Measurements from ENCODE around the gene FOXO6. TPM values are rescaled to one million over a fixed set of nuclear protein-coding genes. Genes with fewer than 3 reads are reported as not detected.

The FOXO6 gene
- total RNA-seq, 1 experiment from 2014 or later: 0.05 TPM

DNA sequence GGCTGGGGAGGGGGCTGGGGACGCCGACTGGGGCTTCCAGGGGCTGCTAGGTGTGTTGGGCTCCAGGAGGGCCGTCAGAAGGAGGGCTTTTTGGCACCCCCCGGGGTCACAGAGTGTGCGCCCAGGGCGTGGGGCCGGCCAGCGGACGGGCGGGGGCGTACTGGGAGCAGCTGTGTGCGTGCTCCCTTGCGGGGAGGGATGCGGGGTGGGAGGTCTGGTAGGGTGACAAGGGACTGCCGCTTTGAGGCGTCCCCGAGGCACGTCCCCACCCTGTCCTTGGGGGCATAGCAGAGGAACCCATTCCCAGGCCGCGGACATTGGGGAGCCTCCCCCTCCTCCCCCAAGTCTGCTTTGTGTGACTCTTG is 1.1 kb downstream of the FOXO6 start:
- Histone ChIP-seq H3K27ac (no peak overlapping the region), H3K27me3 (replicated peaks) (peaks cover 34% of the 10 kb centered on the region), H3K36me3 (0 out of 2 replicates have a peak, but pooled peaks cover 2% of the 10 kb centered on the region), H3K4me3 (no peak overlapping the region), H3K9me3 (replicated peaks) (peaks cover 6% of the 10 kb centered on the region; the same call in 1 of the 2 replicates), H3K4me1 (replicated peaks) (peaks cover 31% of the 10 kb centered on the region)
- DNase-seq (ENCODE audit: low read depth in 1 of 2, low spot score in 2 of 2): no peak

DNA sequence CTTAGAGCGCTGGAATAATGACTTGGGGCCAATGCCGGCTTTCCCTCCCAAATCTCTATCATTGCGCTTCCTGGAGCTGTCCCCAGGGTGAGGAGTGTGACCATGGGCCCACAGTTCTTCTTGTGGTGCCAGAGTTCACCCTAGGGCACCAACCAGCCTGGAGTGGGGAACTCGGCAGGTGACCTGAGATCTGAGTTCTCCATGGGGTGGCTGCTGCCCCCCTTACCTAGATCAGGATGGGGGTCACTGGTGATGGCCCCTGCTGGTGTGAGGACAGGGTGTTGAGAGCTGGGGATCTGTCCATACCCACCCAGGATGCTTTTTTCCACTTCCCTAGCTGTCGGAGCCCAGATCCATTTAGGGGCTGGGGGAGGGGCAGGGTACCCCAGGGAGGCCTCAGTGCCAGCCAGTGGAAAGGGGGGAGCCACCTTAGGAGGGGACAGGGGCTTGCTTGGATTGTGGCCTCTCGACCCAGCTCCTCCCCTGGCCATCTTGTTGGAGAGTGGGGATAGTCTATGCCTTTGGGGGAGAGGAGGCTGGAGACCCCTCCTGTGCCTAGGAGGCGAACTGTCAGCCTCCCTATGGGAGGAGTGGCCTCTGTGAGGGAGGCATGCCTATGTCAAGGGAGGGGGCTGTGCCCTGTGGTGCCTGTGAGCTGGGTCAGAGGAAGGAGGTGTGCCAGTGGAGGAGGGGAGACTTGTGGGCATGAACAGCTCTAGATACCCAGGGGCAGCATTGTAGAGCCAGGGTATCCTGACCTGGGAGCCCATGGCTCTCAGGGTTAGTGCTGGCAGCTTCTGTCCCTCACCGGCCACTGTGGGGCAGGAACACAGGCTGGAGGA is 1.7 kb downstream of the FOXO6 start:
- peaks cover 34% of the 10 kb centered on the region for H3K27me3 ChIP-seq (replicated peaks)
- H3K9me3 ChIP-seq (replicated peaks): peaks cover 6% of the 10 kb centered on the region; the same call in 1 of the 2 replicates
- peaks cover 31% of the 10 kb centered on the region for H3K4me1 ChIP-seq (replicated peaks)
- 0 out of 2 replicates have a peak, but pooled peaks cover 2% of the 10 kb centered on the region for H3K36me3 ChIP-seq
- no peak overlapping the region for H3K27ac ChIP-seq
- no peak overlapping the region for H3K4me3 ChIP-seq
- DNase-seq (ENCODE audit: low read depth in 1 of 2, low spot score in 2 of 2): no peak

DNA sequence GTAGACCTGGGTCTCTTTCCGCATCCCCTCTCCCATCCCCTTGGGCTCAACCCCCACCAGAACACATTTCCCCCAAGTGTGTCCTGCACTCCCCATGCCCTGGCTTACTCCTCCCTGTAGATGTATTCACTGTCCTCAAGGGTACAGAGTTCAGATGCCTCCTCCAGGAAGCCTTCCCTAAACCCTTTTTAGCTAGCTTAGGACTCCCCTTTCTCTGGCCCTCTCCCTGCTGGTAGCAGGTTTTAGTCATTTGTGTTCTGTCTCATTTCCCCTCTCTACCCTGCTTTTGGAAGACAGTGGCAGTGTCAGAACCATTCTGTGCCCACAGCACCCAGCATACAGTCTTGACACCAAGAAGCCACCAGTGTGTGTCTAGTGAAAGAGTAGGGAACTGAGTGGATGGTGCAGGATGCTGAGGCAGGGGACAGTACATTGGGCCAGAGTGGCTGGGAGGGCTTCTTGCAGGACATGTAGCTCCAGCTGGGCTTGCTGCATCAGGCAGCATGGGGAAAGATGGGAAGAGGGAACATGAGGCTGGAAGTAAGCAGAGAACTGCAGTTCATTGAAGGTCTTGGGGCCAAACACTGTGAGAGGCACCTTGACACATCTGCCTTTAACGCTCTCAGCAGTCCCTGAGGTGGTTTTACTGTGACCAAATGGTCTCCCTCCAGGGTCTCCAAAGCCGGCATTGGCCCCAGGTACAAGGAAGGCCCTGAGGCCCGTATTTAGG is 2.5 kb downstream of the FOXO6 start:
- Histone ChIP-seq H3K27me3 (replicated peaks) (peaks cover 34% of the 10 kb centered on the region), H3K27ac (no peak overlapping the region), H3K4me3 (no peak overlapping the region), H3K9me3 (replicated peaks) (peaks cover 6% of the 10 kb centered on the region; the same call in 1 of the 2 replicates), H3K4me1 (replicated peaks) (peaks cover 31% of the 10 kb centered on the region), H3K36me3 (0 out of 2 replicates have a peak, but pooled peaks cover 2% of the 10 kb centered on the region)
- DNase-seq (ENCODE audit: low read depth in 1 of 2, low spot score in 2 of 2): no peak

DNA sequence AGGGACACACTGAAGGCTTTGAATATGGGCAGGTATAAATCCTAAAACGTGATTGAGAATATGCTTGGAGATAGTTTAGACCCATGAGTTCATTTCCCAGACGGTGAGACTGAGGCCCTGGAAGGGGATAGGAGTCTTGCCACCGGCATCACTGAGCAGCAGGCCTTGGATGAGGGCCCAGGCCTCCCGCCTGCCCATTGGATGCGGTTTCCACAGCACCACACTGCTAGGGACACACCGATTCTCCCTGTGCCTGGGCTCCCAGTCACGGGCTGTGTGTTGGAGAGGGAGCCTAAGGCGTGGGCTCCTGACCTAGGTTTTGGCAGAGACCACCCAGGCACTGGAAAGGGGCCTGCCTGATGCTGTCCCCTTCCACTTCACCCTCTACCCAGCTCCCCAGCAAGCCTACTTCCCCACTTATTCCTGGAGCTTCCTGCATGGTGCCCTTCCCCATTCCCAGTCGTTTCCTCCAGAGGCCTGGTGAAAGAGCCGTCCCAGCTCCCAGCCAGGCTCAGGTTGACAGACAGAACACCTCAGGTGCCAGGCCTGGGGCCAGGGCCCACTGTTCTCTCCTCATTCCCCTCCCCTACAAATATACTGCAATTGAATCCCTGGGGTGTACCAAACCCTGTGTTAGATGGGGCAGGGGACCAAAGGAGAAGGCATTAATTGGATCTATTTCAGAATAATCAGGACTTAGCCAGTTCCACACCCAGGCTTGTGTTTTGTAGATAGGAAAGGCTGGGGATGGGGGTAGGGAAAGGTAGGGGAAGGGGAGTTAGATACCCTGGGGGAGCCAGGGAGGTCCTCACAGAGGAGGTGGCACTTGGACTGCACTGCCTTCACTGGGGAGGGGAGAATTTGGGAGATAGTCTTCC is 3.4 kb downstream of the FOXO6 start:
- H3K27ac ChIP-seq: no peak overlapping the region
- H3K4me1 ChIP-seq (replicated peaks): peaks cover 25% of the 10 kb centered on the region
- H3K9me3 ChIP-seq (replicated peaks): peaks cover 6% of the 10 kb centered on the region; the same call in 1 of the 2 replicates
- H3K36me3 ChIP-seq: 0 out of 2 replicates have a peak, but pooled peaks cover 2% of the 10 kb centered on the region
- H3K27me3 ChIP-seq (replicated peaks): peaks cover 34% of the 10 kb centered on the region
- H3K4me3 ChIP-seq: no peak overlapping the region
- DNase-seq (ENCODE audit: low read depth in 1 of 2, low spot score in 2 of 2): no peak

DNA sequence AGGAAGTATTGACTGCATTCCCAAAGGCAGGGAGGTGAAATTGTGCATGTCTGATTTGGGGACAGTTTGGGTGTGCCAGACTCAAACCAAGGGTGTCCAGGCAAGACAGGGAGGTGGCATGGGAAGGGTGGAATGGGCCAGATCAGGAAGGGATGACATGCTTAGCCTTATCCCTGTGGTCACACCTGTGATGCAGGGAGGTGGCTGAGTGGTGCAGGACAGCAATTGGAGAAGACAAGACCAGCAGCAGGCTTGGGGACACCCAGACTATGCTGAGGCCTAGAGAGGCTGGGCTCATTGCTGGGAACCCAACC is 4.0 kb downstream of the FOXO6 start:
- Histone ChIP-seq H3K27me3 (replicated peaks) (peaks cover 34% of the 10 kb centered on the region), H3K27ac (no peak overlapping the region), H3K4me3 (no peak overlapping the region), H3K9me3 (replicated peaks) (peaks cover 6% of the 10 kb centered on the region; the same call in 1 of the 2 replicates), H3K4me1 (replicated peaks) (peaks cover 21% of the 10 kb centered on the region), H3K36me3 (0 out of 2 replicates have a peak, but pooled peaks cover 2% of the 10 kb centered on the region)
- no peak for DNase-seq (ENCODE audit: low read depth in 1 of 2, low spot score in 2 of 2)

DNA sequence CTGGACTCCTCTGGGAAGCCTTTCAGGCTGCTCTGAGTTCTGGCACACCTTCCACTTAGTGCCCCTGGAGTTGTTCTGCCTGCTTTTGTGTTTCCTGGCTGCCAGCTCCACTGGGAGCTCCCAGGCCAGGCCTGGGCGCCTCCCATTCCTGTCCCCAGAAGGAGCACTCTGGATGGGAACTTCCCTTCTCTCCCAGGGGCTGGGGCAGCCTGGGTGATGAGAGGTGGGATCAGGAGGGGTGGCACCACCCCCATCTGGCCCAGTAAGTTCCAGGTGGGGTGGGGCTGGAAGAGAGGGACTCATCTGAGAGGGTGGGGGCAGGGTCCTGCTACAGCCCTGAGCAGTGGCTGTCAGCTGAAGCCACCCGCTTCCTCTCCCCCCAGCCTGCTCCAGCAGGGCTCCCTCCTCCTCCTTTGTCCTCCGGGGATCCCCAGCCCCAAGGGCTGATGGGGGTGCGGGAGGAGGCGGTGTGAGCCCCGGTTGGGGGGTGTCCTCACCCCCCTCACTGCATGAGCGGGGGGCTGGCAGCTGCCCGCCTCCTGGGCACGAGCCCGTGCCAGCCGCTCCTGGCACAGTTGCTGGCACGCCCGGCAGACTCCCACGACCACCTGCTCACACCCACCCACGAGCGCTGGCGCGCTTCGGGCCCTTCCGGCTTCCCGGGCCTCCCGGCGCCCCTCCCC is 4.7 kb downstream of the FOXO6 start:
- Histone ChIP-seq H3K36me3 (0 out of 2 replicates have a peak, but pooled peaks cover 2% of the 10 kb centered on the region), H3K4me1 (replicated peaks) (peaks cover 17% of the 10 kb centered on the region), H3K9me3 (replicated peaks) (peaks cover 6% of the 10 kb centered on the region; the same call in 1 of the 2 replicates), H3K4me3 (no peak overlapping the region), H3K27ac (no peak overlapping the region), H3K27me3 (replicated peaks) (peaks cover 34% of the 10 kb centered on the region)
- no peak for DNase-seq (ENCODE audit: low read depth in 1 of 2, low spot score in 2 of 2)

DNA sequence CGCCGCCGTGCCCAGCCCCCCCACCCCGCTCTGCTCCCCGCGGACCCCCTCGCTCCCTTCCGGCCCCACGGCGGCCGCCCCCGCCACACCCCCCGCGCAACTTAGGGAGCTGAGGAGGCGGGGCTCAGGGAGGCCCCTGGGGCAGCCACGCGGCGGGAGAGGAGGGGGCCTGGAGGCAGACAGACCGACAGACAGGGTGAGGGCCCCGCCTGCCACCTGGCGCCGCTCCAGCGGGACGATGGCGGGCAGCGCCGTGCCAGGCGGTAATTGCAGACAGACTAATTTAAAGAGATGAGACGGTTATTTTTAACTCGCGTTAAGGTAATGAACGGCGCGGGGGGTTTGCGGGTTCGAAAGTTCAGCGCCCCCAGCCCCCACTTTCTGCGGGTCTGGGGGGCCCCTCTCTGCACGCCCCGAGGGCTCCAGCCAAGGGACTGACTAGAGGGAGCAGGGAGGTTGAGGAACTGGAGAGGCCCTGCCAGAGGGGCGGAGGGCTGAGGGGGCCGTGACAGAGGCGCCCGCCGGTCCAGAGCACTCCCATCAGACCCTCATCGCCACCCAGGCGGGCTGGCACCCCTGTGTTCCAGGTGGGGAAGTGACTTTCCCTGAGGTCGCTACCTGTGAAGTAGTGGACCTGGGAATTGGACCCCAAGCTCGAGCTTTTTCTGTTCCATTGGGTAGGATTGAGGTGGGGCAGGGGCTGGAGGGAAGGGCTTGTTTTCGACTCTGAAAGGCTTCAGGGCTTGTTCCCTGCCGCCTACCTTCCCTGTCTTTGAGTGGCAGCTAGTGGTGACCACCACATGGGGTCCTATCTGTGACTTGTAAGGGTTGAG is 5.4 kb downstream of the FOXO6 start:
- peaks cover 31% of the 10 kb centered on the region for H3K27me3 ChIP-seq (replicated peaks)
- no peak overlapping the region for H3K27ac ChIP-seq
- no peaks in the 10 kb centered on the region for H3K36me3 ChIP-seq
- H3K4me1 ChIP-seq (replicated peaks): peaks cover 13% of the 10 kb centered on the region
- peak in 1 of 2 experiments; percentile 45 for DNase-seq (ENCODE audit: low read depth in 1 of 2, low spot score in 2 of 2)
- peaks cover 3% of the 10 kb centered on the region; the same call in 1 of the 2 replicates for H3K9me3 ChIP-seq (replicated peaks)
- peak overlapping the region; percentile 16 for H3K4me3 ChIP-seq

DNA sequence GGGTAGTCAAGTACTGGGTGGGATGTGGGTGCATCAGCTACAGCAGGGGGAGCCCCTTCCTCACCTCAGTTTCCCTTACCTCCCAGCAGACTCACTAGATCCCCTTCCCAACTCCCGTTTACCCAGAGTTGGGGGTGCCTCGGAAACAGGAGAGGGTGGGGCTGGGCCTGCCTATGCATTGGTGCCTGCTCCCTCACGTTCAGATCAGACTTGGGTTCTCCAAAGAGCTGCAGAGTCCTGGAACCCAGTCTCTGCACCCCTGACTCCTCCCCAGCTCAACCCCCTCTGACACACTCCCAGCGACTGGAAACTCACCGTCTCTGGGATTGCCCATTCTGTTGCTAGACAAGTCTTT is 6.0 kb downstream of the FOXO6 start:
- peaks cover 25% of the 10 kb centered on the region for H3K27me3 ChIP-seq (replicated peaks)
- no peaks in the 10 kb centered on the region for H3K36me3 ChIP-seq
- H3K4me1 ChIP-seq (replicated peaks): peaks cover 8% of the 10 kb centered on the region
- no peak overlapping the region for H3K4me3 ChIP-seq
- no peaks in the 10 kb centered on the region for H3K9me3 ChIP-seq (replicated peaks)
- no peak for DNase-seq (ENCODE audit: low read depth in 1 of 2, low spot score in 2 of 2)
- no peak overlapping the region for H3K27ac ChIP-seq

DNA sequence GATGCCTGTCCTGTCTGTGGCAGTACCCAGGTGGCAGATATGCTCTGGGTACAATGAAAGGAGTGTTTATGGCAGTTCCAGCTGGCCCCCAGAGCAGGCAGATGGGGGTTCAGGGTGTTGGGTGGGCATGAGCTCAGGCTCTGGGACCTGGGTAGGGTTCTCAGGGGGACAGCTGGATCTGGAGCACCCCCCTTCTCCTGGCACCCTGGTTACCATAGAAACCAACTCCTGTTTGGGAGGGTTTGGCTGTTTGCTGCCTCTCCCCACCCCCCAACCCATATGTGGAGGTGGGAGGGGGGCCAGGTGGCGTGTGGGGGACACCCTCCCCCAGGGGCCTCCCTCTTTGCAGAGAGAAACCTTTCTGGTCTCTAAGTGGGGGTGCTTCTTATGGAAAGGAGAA is 7.1 kb downstream of the FOXO6 start:
- Histone ChIP-seq H3K4me1 (replicated peaks) (peaks cover 8% of the 10 kb centered on the region), H3K27ac (no peak overlapping the region), H3K36me3 (no peaks in the 10 kb centered on the region), H3K9me3 (replicated peaks) (no peaks in the 10 kb centered on the region), H3K4me3 (no peak overlapping the region), H3K27me3 (replicated peaks) (peaks cover 15% of the 10 kb centered on the region)
- no peak for DNase-seq (ENCODE audit: low read depth in 1 of 2, low spot score in 2 of 2)

DNA sequence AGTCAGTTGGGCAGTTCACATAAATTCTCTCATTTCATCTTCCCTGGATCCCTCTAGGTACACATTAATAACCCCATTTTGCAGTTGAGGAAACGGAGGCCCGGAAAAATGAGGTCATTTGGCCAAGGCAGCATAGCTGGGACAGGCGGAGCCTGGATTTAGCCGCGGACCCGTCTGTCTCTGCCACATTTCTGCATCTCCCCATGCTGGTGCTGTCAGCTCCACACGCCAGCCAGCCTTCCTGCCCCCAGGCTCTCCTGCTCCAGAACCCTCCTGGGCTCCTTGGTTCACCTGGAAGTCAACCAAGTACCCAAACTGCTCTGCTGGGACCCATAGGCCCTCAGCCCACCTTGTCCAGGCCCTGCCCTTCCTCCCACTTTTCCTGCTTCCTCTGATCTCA is 7.6 kb downstream of the FOXO6 start:
- peaks cover 8% of the 10 kb centered on the region for H3K4me1 ChIP-seq (replicated peaks)

DNA sequence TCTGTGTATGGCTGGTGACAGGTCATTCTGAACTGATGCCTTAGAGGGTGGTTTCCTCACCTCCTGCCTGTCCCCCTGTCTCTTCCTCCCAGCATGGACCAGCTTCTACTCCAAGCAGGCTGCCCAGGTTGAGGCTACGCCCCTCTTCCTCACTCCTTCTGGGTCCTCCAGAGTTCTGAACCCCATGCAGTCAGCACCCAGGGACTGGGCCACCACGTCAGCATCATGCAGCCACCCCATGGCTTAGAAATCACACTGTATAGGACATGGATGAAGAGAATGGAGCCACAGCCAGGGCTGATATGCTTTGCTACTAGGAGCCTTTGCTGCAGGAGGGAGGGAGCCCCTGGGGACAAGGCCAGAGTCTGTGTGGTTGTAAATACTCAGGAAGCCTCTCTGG is 8.3 kb downstream of the FOXO6 start:
- no peak for DNase-seq (ENCODE audit: low read depth in 1 of 2, low spot score in 2 of 2)
- Histone ChIP-seq H3K27me3 (replicated peaks) (peaks cover 11% of the 10 kb centered on the region), H3K36me3 (no peaks in the 10 kb centered on the region), H3K4me3 (no peak overlapping the region), H3K27ac (no peak overlapping the region), H3K4me1 (replicated peaks) (peaks cover 8% of the 10 kb centered on the region), H3K9me3 (replicated peaks) (no peaks in the 10 kb centered on the region)

More for the DNA sequence above, 7.6 kb downstream of the FOXO6 start:
- H3K36me3 ChIP-seq: no peaks in the 10 kb centered on the region
- no peak overlapping the region for H3K4me3 ChIP-seq
- H3K27ac ChIP-seq: no peak overlapping the region
- no peaks in the 10 kb centered on the region for H3K9me3 ChIP-seq (replicated peaks)
- DNase-seq (ENCODE audit: low read depth in 1 of 2, low spot score in 2 of 2): no peak
- H3K27me3 ChIP-seq (replicated peaks): peaks cover 11% of the 10 kb centered on the region

DNA sequence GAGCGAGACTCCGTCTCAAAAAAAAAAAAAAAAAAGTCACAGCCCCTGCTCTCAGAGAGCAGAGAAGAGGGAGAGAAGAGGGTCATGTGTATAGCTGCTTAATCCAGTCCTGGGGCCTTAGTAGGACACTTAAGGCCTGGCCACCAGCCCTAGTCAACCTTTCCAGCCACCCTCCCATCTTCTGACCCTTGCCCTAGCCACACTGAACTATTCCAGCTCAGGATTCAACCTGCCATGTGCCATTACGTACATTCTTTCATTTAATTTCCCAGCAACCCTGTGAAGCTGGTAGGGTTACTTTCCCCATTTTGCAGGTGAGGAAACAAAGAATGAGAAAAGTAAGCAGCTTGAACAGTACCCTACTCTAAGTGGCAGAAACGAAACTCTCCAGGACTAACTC is 9.0 kb downstream of the FOXO6 start:
- Histone ChIP-seq H3K27ac (no peak overlapping the region), H3K36me3 (no peaks in the 10 kb centered on the region), H3K27me3 (replicated peaks) (peaks cover 11% of the 10 kb centered on the region), H3K4me3 (no peak overlapping the region), H3K9me3 (replicated peaks) (no peaks in the 10 kb centered on the region), H3K4me1 (replicated peaks) (peaks cover 8% of the 10 kb centered on the region)
- no peak for DNase-seq (ENCODE audit: low read depth in 1 of 2, low spot score in 2 of 2)

Data from SJSA1 (cell line).